Common myeloid progenitor, CD34-positive (primary cell): ENCODE measurements around the gene ABCA10. TPM values are rescaled to one million over a fixed set of nuclear protein-coding genes. Genes with fewer than 3 reads are reported as not detected.
"Not testable (repeated sequence)": the region's sequence is repeated elsewhere in the genome, so short reads cannot be mapped to it uniquely, and the experiment has no call there.

Source experiments
- CTCF ChIA-PET: fragments of 350-600 bp; sonication (Branson Sonifier 250); formaldehyde crosslinking; loops from one replicate; lab custom pipeline; 2021; ENCODE audit warnings: antibody characterized with exemption; lab: Charles Lee
- POLR2A ChIA-PET: fragments of 350-600 bp; sonication (Branson Sonifier 250); formaldehyde crosslinking; loops from one replicate; lab custom pipeline; 2021; ENCODE audit warnings: antibody characterized with exemption; lab: Charles Lee
- DNase-seq, 3 donors: peaks; one replicate each; pipeline versions ENCODE4 v3.0.0 to v3.0.0-alpha.2; 2013
- H3K27ac ChIP-seq, 2 experiments: 1 replicate in 1 of 2; 2 replicates in 1 of 2; pipeline ENCODE4 v1.7.0; 2013; ENCODE audit warnings: inconsistent platforms in 2 of 2, low read length in 2 of 2, mild to moderate bottlenecking in 2 of 2, low read depth in 1 of 2, moderate library complexity in 1 of 2; ENCODE audit not compliant: severe bottlenecking in 2 of 2, insufficient read depth in 1 of 2, poor library complexity in 1 of 2
- H3K27me3 ChIP-seq, 5 experiments: replicated peaks in 2 of 5; 1 replicate in 3 of 5; 2 replicates in 2 of 5; pipeline versions ENCODE4 v1.6.1 to v1.7.0; 2013; ENCODE audit warnings: low read length in 4 of 5, mild to moderate bottlenecking in 2 of 5, moderate library complexity in 2 of 5, inconsistent platforms in 1 of 5; ENCODE audit not compliant: insufficient read depth in 5 of 5, control insufficient read depth in 4 of 5
- H3K36me3 ChIP-seq, 4 experiments: 1 replicate in 2 of 4; 2 replicates in 2 of 4; pipeline versions ENCODE4 v1.6.1 to v1.7.0; 2013; ENCODE audit warnings: low read length in 3 of 4, control low read depth in 1 of 4, mild to moderate bottlenecking in 1 of 4; ENCODE audit not compliant: control insufficient read depth in 4 of 4, insufficient read depth in 4 of 4
- H3K4me1 ChIP-seq, 4 experiments: 1 replicate in 3 of 4; 2 replicates in 1 of 4; pipeline versions ENCODE4 v1.6.1 to v1.7.1; 2013; ENCODE audit warnings: low read length in 3 of 4, mild to moderate bottlenecking in 3 of 4, control low read depth in 1 of 4, inconsistent platforms in 1 of 4, moderate library complexity in 1 of 4; ENCODE audit not compliant: control insufficient read depth in 4 of 4, insufficient read depth in 4 of 4; ENCODE audit errors: control extremely low read depth in 1 of 4
- H3K4me3 ChIP-seq, 7 experiments: 1 replicate in 4 of 7; 2 replicates in 3 of 7; pipeline versions ENCODE4 v1.5.1 to v1.7.0; 2013; ENCODE audit warnings: mild to moderate bottlenecking in 7 of 7, low read length in 6 of 7, moderate library complexity in 6 of 7, inconsistent platforms in 2 of 7, low read depth in 2 of 7, control low read depth in 1 of 7; ENCODE audit not compliant: insufficient read depth in 4 of 7, control insufficient read depth in 1 of 7; ENCODE audit errors: extremely low read depth in 1 of 7
- H3K9me3 ChIP-seq, 5 experiments: 1 replicate in 4 of 5; 2 replicates in 1 of 5; pipeline versions ENCODE4 v1.6.1 to v1.7.1; 2013; ENCODE audit warnings: low read length in 4 of 5, mild to moderate bottlenecking in 2 of 5, inconsistent platforms in 1 of 5, low read depth in 1 of 5, moderate library complexity in 1 of 5; ENCODE audit not compliant: control insufficient read depth in 4 of 5, insufficient read depth in 2 of 5; ENCODE audit errors: control extremely low read depth in 1 of 5
- WGBS: methylation state at CpG from one replicate; pipeline ENCODE4 v1.1.5; 2013; ENCODE audit not compliant: insufficient coverage; 5-methylcytosine and 5-hydroxymethylcytosine counted together
- polyA plus RNA-seq: library from polyadenylated mRNA; unstranded; fragments of 120-200 nt; gene quantifications from one replicate; pipeline ENCODE4 v1.2.1, GENCODE V29; 2013

The ABCA10 gene
- 1.1 TPM for polyA plus RNA-seq

- no peaks in the 10 kb centered on the region for H3K36me3 ChIP-seq
- peak within 1 kb of the TSS; percentile 9 to 60 for H3K27ac ChIP-seq
- no peak for DNase-seq
- H3K4me3 ChIP-seq: peak within 1 kb of the TSS in 3 of 7 experiments; percentile 26 to 49 (median 48)
- ChIA-PET CTCF (no interaction called here), POLR2A (no interaction called here)
- no peaks in the 10 kb centered on the region for H3K27me3 ChIP-seq
- peaks cover 0 to 32% (median 6%) of the 10 kb centered on the region in 5 experiments for H3K9me3 ChIP-seq
- peaks cover 2 to 37% (median 25%) of the 10 kb centered on the region in 4 experiments for H3K4me1 ChIP-seq
- WGBS: no CpG with 5 or more reads among the region's 1 CpG
Observed at GRCh38 chr17:69228576-69228975, at the start of gene ABCA10. Gene ABCA10, minus strand, starts transcription at chr17:69228824. Its CDS starts 3,466 bp downstream, at chr17:69225358.

DNA sequence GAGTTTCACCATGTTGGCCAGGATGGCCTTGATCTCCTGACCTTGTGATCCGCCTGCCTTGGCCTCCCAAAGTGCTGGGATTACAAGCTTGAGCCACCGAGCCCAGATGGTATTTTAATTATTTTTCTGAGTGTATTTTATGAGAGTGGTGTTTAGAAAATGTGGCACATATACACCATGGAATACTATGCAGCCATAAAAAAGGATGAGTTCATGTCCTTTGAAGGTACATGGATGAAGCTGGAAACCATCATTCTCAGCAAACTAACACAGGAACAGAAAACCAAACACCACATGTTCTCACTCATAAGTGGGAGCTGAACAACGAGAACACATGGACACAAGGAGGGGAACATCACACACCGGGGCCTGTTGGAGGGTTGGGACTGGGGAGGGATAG, 47.7 kb upstream of the ABCA10 start:
- WGBS: 100% methylated on average over 1 of the region's 4 CpGs
- CTCF ChIA-PET, DNase-seq, H3K9me3 ChIP-seq, H3K36me3 ChIP-seq, H3K27ac ChIP-seq, H3K27me3 ChIP-seq, POLR2A ChIA-PET, H3K4me1 ChIP-seq, H3K4me3 ChIP-seq: not testable (repeated sequence)

DNA sequence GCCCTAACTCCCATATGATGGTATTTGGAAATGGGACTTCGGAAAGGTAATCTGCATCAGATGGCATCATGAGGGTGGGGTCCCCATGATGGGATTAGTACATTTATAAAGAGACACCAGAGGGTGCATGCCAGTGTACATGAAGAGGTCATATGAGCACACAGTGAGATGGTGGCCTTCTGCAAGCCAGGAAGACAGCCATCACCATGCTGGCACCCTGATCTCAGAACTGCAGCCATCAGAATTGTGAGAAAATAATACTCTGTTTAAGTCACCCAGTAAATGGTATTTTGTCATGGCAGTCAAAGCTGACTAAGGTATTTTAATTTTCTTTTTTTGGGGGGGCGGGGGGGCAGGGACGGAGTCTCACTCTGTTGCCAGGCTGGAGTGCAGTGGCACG, 47.1 kb upstream of the ABCA10 start:
- Histone ChIP-seq H3K9me3 (no peaks in the 10 kb centered on the region), H3K4me3 (no peak overlapping the region), H3K4me1 (no peaks in the 10 kb centered on the region), H3K36me3 (peaks cover 0 to 3% (median 2%) of the 10 kb centered on the region in 4 experiments), H3K27me3 (no peaks in the 10 kb centered on the region), H3K27ac (no peak overlapping the region)
- CTCF ChIA-PET: no interaction called here
- POLR2A ChIA-PET: no interaction called here
- DNase-seq: no peak
- 100% methylated on average over 3 of the region's 4 CpGs for WGBS

GRCh38 chr17:69271023-69271422, 42.4 kb upstream of the ABCA10 start:
- no peaks in the 10 kb centered on the region for H3K4me1 ChIP-seq
- no peak overlapping the region for H3K4me3 ChIP-seq
- no peaks in the 10 kb centered on the region for H3K27me3 ChIP-seq
- ChIA-PET POLR2A (no interaction called here), CTCF (no interaction called here)
- H3K36me3 ChIP-seq: peaks cover 0 to 3% (median 0%) of the 10 kb centered on the region in 4 experiments
- no peak overlapping the region for H3K27ac ChIP-seq
- H3K9me3 ChIP-seq: no peaks in the 10 kb centered on the region
- DNase-seq: no peak
- 98% methylated on average over 5 of the region's 7 CpGs for WGBS

- Histone ChIP-seq H3K4me1 (no peaks in the 10 kb centered on the region), H3K36me3 (no peaks in the 10 kb centered on the region), H3K4me3 (no peak overlapping the region), H3K9me3 (no peaks in the 10 kb centered on the region), H3K27me3 (no peaks in the 10 kb centered on the region), H3K27ac (no peak overlapping the region)
- CTCF ChIA-PET: no interaction called here
- POLR2A ChIA-PET: no interaction called here
- DNase-seq: peak in 2 of 3 donors; percentile 7 to 20
- no CpG with 5 or more reads among the region's 6 CpGs for WGBS
Observed at GRCh38 chr17:69269131-69269998, 40.7 kb upstream of the ABCA10 start.

DNA sequence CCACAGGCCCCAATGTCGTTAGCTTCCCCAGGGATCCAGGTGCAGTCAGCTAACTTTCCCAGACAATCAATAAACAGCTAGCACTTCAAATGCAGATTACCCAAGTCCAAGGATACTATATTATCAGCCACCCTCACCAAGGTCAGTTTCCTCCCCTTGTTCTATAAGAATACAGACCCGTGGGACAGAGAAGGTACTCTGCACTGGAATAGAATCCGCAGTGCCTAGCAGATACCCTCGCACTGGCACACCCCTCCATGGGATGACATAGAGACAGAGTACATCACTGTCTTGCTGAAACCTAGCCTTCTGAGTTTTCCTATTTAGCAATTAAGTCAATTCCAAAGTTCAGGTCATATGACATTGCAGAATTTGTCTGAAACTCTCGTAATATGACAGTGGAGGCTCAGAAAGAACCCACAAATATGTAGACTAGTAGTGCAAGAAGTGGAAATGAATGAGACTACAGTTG, 40.0 kb upstream of the ABCA10 start:
- ChIA-PET CTCF (no interaction called here), POLR2A (no interaction called here)
- Histone ChIP-seq H3K4me3 (no peak overlapping the region), H3K36me3 (no peaks in the 10 kb centered on the region), H3K9me3 (no peaks in the 10 kb centered on the region), H3K27ac (no peak overlapping the region), H3K4me1 (no peaks in the 10 kb centered on the region), H3K27me3 (no peaks in the 10 kb centered on the region)
- no peak for DNase-seq
- WGBS: 100% methylated on average over 5 of the region's 5 CpGs

- no peaks in the 10 kb centered on the region for H3K9me3 ChIP-seq
- CTCF ChIA-PET: no interaction called here
- POLR2A ChIA-PET: interaction anchor here (0.6 kb wide), 1 partner anchor 217 kb away, joined by 4 read pairs; no protein-coding TSS in a partner anchor
- H3K36me3 ChIP-seq: no peaks in the 10 kb centered on the region
- WGBS: 100% methylated on average over 2 of the region's 3 CpGs
- no peak overlapping the region for H3K27ac ChIP-seq
- DNase-seq: no peak
- H3K4me3 ChIP-seq: no peak overlapping the region
- H3K27me3 ChIP-seq: no peaks in the 10 kb centered on the region
- no peaks in the 10 kb centered on the region for H3K4me1 ChIP-seq
Observed at GRCh38 chr17:69267219-69267618, 38.6 kb upstream of the ABCA10 start.
